ENCODE results near the gene CHAC1.

The CHAC1 gene

DNA sequence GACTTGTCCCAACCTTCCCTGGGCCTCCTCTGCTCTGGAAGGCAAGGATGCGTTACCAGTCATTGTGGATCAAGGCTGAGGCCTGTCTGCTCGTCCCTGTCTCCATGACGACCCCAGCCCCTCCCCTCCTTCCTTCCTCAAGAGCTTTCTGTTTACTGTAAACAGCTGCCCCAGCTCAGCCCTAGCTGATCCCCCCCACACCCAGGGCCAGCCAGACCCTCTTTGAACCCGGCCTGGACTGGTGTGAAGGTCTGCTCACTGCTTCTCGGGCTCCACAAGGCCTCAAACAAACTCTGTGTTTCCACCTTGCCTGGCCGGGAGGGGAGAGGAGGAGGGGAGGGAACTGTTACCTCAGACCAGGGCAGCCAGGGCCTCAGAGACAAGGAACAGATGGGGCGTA is 42.1 kb upstream of the CHAC1 start:
- Histone ChIP-seq H3K4me3 (ENCODE audit: low read depth, low read length, poor library complexity, severe bottlenecking) (no peak overlapping the region), H3K9ac (ENCODE audit: low read length) (no peak overlapping the region), H3K79me2 (ENCODE audit: insufficient read depth, low read length) (no peaks in the 10 kb centered on the region), H3K9me2 (ENCODE audit: low read depth, low read length) (no peaks in the 10 kb centered on the region), H3K27ac (ENCODE audit: low read depth, low read length, poor library complexity, severe bottlenecking) (no peak overlapping the region), H3K4me1 (ENCODE audit: insufficient read depth, low read length, severe bottlenecking) (peaks cover 19% of the 10 kb centered on the region), H3K4me2 (ENCODE audit: low read length) (no peak overlapping the region), H2AFZ (ENCODE audit: low read length) (no peak overlapping the region), H3K27me3 (ENCODE audit: insufficient read depth, low read length) (no peaks in the 10 kb centered on the region), H3F3A (ENCODE audit: insufficient read depth, low read length) (no peaks in the 10 kb centered on the region), H4K20me1 (ENCODE audit: insufficient read depth, low read length) (no peaks in the 10 kb centered on the region), H3K36me3 (ENCODE audit: insufficient read depth, low read length) (no peaks in the 10 kb centered on the region), H3K9me3 (ENCODE audit: low read length) (no peaks in the 10 kb centered on the region)
- TF ChIP-seq, protein P1, sequence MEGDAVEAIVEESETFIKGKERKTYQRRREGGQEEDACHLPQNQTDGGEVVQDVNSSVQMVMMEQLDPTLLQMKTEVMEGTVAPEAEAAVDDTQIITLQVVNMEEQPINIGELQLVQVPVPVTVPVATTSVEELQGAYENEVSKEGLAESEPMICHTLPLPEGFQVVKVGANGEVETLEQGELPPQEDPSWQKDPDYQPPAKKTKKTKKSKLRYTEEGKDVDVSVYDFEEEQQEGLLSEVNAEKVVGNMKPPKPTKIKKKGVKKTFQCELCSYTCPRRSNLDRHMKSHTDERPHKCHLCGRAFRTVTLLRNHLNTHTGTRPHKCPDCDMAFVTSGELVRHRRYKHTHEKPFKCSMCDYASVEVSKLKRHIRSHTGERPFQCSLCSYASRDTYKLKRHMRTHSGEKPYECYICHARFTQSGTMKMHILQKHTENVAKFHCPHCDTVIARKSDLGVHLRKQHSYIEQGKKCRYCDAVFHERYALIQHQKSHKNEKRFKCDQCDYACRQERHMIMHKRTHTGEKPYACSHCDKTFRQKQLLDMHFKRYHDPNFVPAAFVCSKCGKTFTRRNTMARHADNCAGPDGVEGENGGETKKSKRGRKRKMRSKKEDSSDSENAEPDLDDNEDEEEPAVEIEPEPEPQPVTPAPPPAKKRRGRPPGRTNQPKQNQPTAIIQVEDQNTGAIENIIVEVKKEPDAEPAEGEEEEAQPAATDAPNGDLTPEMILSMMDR (IDR thresholded peaks at IDR 0.05; ENCODE audit: low read length) = no peak
- no peak for TF ChIP-seq EZH2 (IDR thresholded peaks at IDR 0.05; ENCODE audit: borderline replicate concordance, low read length)

GRCh38 chr15:40911693-40912092 is 41.6 kb upstream of the CHAC1 start:
- H3K4me2 ChIP-seq (ENCODE audit: low read length) = no peak overlapping the region
- H2AFZ ChIP-seq (ENCODE audit: low read length) = no peak overlapping the region
- no peaks in the 10 kb centered on the region for H3K79me2 ChIP-seq (ENCODE audit: insufficient read depth, low read length)

GRCh38 chr15:40912478-40912877 is 40.8 kb upstream of the CHAC1 start:
- no peak overlapping the region for H3K4me2 ChIP-seq (ENCODE audit: low read length)
- H3K9ac ChIP-seq (ENCODE audit: low read length) = no peak overlapping the region
- H3K4me1 ChIP-seq (ENCODE audit: insufficient read depth, low read length, severe bottlenecking) = peaks cover 7% of the 10 kb centered on the region
- H3K4me3 ChIP-seq (ENCODE audit: low read depth, low read length, poor library complexity, severe bottlenecking) = no peak overlapping the region
- H3K79me2 ChIP-seq (ENCODE audit: insufficient read depth, low read length) = no peaks in the 10 kb centered on the region
- TF ChIP-seq, protein P1 (IDR thresholded peaks at IDR 0.05; ENCODE audit: low read length) = no peak
- H3F3A ChIP-seq (ENCODE audit: insufficient read depth, low read length) = no peaks in the 10 kb centered on the region
- H3K27ac ChIP-seq (ENCODE audit: low read depth, low read length, poor library complexity, severe bottlenecking) = no peak overlapping the region
- no peaks in the 10 kb centered on the region for H3K9me3 ChIP-seq (ENCODE audit: low read length)
- no peak overlapping the region for H2AFZ ChIP-seq (ENCODE audit: low read length)
- no peaks in the 10 kb centered on the region for H4K20me1 ChIP-seq (ENCODE audit: insufficient read depth, low read length)
- H3K27me3 ChIP-seq (ENCODE audit: insufficient read depth, low read length) = no peaks in the 10 kb centered on the region
- H3K9me2 ChIP-seq (ENCODE audit: low read depth, low read length) = no peaks in the 10 kb centered on the region
- no peaks in the 10 kb centered on the region for H3K36me3 ChIP-seq (ENCODE audit: insufficient read depth, low read length)

More at GRCh38 chr15:40911693-40912092, 41.6 kb upstream of the CHAC1 start:
- no peaks in the 10 kb centered on the region for H3K9me2 ChIP-seq (ENCODE audit: low read depth, low read length)
- no peak overlapping the region for H3K9ac ChIP-seq (ENCODE audit: low read length)
- H3F3A ChIP-seq (ENCODE audit: insufficient read depth, low read length) = no peaks in the 10 kb centered on the region
- peaks cover 15% of the 10 kb centered on the region for H3K4me1 ChIP-seq (ENCODE audit: insufficient read depth, low read length, severe bottlenecking)
- TF ChIP-seq, protein P1 (IDR thresholded peaks at IDR 0.05; ENCODE audit: low read length) = no peak
- no peak for TF ChIP-seq EZH2 (IDR thresholded peaks at IDR 0.05; ENCODE audit: borderline replicate concordance, low read length)
- no peaks in the 10 kb centered on the region for H3K9me3 ChIP-seq (ENCODE audit: low read length)
- no peaks in the 10 kb centered on the region for H4K20me1 ChIP-seq (ENCODE audit: insufficient read depth, low read length)
- no peak overlapping the region for H3K4me3 ChIP-seq (ENCODE audit: low read depth, low read length, poor library complexity, severe bottlenecking)
- H3K36me3 ChIP-seq (ENCODE audit: insufficient read depth, low read length) = no peaks in the 10 kb centered on the region
- no peaks in the 10 kb centered on the region for H3K27me3 ChIP-seq (ENCODE audit: insufficient read depth, low read length)
- no peak overlapping the region for H3K27ac ChIP-seq (ENCODE audit: low read depth, low read length, poor library complexity, severe bottlenecking)
